ENCODE results near the gene MPPED1.
A peak's percentile ranks its signal among the peaks of the same experiment; 100 is the strongest.

- TF ChIP-seq CTCF (IDR thresholded peaks at IDR 0.05): peak; percentile 79 to 97 (median 88)
- TF ChIP-seq POLR2A (IDR thresholded peaks at IDR 0.05): no peak
Observed at GRCh38 chr22:43388420-43388851, 23.4 kb upstream of the MPPED1 start.

Measured in body of pancreas (tissue), 4 donors.